HK-2 (cell line): Measurements from ENCODE around the gene NUCB2.

Source experiments
- DNase-seq: peaks from one replicate; pipeline ENCODE4 v3.0.0-alpha.2; 2018; ENCODE audit not compliant: unreplicated experiment

NUCB2 gene

GRCh38 chr11:17333799-17334586, 57.5 kb downstream of the NUCB2 start:
- no peak for DNase-seq

GRCh38 chr11:17343257-17343656, 66.7 kb downstream of the NUCB2 start:
- no peak for DNase-seq

GRCh38 chr11:17343907-17344306, 67.4 kb downstream of the NUCB2 start:
- peak; percentile 8 for DNase-seq

GRCh38 chr11:17347676-17348075, 71.1 kb downstream of the NUCB2 start:
- no peak for DNase-seq

GRCh38 chr11:17350455-17351171, 74.1 kb downstream of the NUCB2 start:
- DNase-seq = no peak

- no peak for DNase-seq
Observed at GRCh38 chr11:17351172-17351509, 74.6 kb downstream of the NUCB2 start.

- peak; percentile 32 for DNase-seq
Observed at GRCh38 chr11:17351510-17352176, 75.1 kb downstream of the NUCB2 start, which contains the start of gene NCR3LG1. TSS of gene NCR3LG1 (plus strand) at chr11:17351800. CDS start at chr11:17351970, 170 bp downstream.

- DNase-seq = peak; percentile 49
Observed at GRCh38 chr11:17352950-17353820, 76.6 kb downstream of the NUCB2 start.

- DNase-seq = no peak
Observed at GRCh38 chr11:17353821-17354600, 77.5 kb downstream of the NUCB2 start.

GRCh38 chr11:17354601-17354991, 78.1 kb downstream of the NUCB2 start:
- peak; percentile 31 for DNase-seq

GRCh38 chr11:17366495-17366894, 90.0 kb downstream of the NUCB2 start:
- DNase-seq = no peak

GRCh38 chr11:17368551-17368950, 92.0 kb downstream of the NUCB2 start:
- no peak for DNase-seq

- no peak for DNase-seq
Observed at GRCh38 chr11:17369094-17369493, 92.6 kb downstream of the NUCB2 start.

GRCh38 chr11:17369684-17370243, 93.2 kb downstream of the NUCB2 start:
- no peak for DNase-seq

- DNase-seq = no peak
Observed at GRCh38 chr11:17371614-17372013, 95.1 kb downstream of the NUCB2 start.

- DNase-seq = no peak
Observed at GRCh38 chr11:17375547-17375946, 99.0 kb downstream of the NUCB2 start.

- no peak for DNase-seq
Observed at GRCh38 chr11:17376493-17376892, 100.0 kb downstream of the NUCB2 start.

GRCh38 chr11:17378655-17379054, 102.1 kb downstream of the NUCB2 start:
- DNase-seq = no peak

GRCh38 chr11:17379383-17380180, 103.0 kb downstream of the NUCB2 start:
- no peak for DNase-seq

- no peak for DNase-seq
Observed at GRCh38 chr11:17381156-17381555, 104.6 kb downstream of the NUCB2 start.
